GM12891 (cell line): Measurements from ENCODE around the gene SLC38A11.

ENCODE experiments used
- DNase-seq: peaks from one replicate; pipeline ENCODE4 v3.0.0; 2011; ENCODE audit warnings: low spot score; ENCODE audit not compliant: insufficient read length
- FAIRE-seq: peaks from 2 replicates; lab custom pipeline; 2011; peaks lifted over from hg19 to GRCh38; lab: Jason Lieb, UNC
- PAX5 ChIP-seq: IDR thresholded peaks from 2 replicates; pipeline ENCODE4 v1.6.1; 2011; ENCODE audit warnings: low read length, moderate library complexity, mild to moderate bottlenecking; ENCODE audit not compliant: insufficient read depth, severe bottlenecking
- POLR2A ChIP-seq: IDR thresholded peaks from 2 replicates; pipeline ENCODE4 v1.6.1; 2011; ENCODE audit warnings: low read depth, low read length, control low read depth
- POLR2AphosphoS5 ChIP-seq: IDR thresholded peaks from 2 replicates; pipeline ENCODE4 v1.6.1; 2011; ENCODE audit warnings: low read depth, low read length, control low read depth
- POU2F2 ChIP-seq: IDR thresholded peaks from 2 replicates; pipeline ENCODE4 v1.6.1; 2011; ENCODE audit warnings: low read depth, mild to moderate bottlenecking, control low read depth, low read length, moderate library complexity
- SPI1 ChIP-seq: IDR thresholded peaks from 2 replicates; pipeline ENCODE4 v1.6.1; 2011; ENCODE audit warnings: low read depth, low read length, control low read depth
- TAF1 ChIP-seq: IDR thresholded peaks from 2 replicates; pipeline ENCODE4 v1.6.1; 2011; ENCODE audit warnings: low read depth, low read length, control low read depth

The SLC38A11 gene

GRCh38 chr2:164937864-164938401 is 17.4 kb downstream of the SLC38A11 start:
- TF ChIP-seq POLR2AphosphoS5 (no peak), SPI1 (no peak), POLR2A (no peak), POU2F2 (no peak), PAX5 (no peak), TAF1 (no peak)
- DNase-seq (no peak), FAIRE-seq (no peak)

GRCh38 chr2:164935118-164936101 is 19.9 kb downstream of the SLC38A11 start:
- DNase-seq: no peak
- FAIRE-seq: no peak
- TF ChIP-seq POU2F2: no peak
- no peak for TF ChIP-seq POLR2A
- no peak for TF ChIP-seq POLR2AphosphoS5
- no peak for TF ChIP-seq PAX5
- TF ChIP-seq TAF1: no peak
- no peak for TF ChIP-seq SPI1

- no peak for FAIRE-seq
- TF ChIP-seq TAF1: no peak
- DNase-seq: no peak
Observed at GRCh38 chr2:164934401-164935117, 20.8 kb downstream of the SLC38A11 start.

- DNase-seq: no peak
- FAIRE-seq: no peak
- TF ChIP-seq POLR2A: no peak
- TF ChIP-seq TAF1: no peak
- no peak for TF ChIP-seq POU2F2
- TF ChIP-seq SPI1: no peak
- no peak for TF ChIP-seq POLR2AphosphoS5
- no peak for TF ChIP-seq PAX5
Observed at GRCh38 chr2:164933671-164934189, 21.6 kb downstream of the SLC38A11 start.

- TF ChIP-seq POLR2AphosphoS5 (no peak), SPI1 (no peak), TAF1 (no peak), PAX5 (no peak), POLR2A (no peak), POU2F2 (no peak)
- FAIRE-seq (no peak), DNase-seq (no peak)
Observed at GRCh38 chr2:164932377-164932776, 22.9 kb downstream of the SLC38A11 start.

- no peak for FAIRE-seq
- no peak for TF ChIP-seq POU2F2
- no peak for TF ChIP-seq POLR2A
- TF ChIP-seq TAF1: no peak
- no peak for TF ChIP-seq POLR2AphosphoS5
- no peak for TF ChIP-seq SPI1
- TF ChIP-seq PAX5: no peak
Observed at GRCh38 chr2:164928101-164928673, 27.1 kb downstream of the SLC38A11 start.

GRCh38 chr2:164922134-164922533 is 33.2 kb downstream of the SLC38A11 start:
- TF ChIP-seq POLR2AphosphoS5 (no peak), POU2F2 (no peak), TAF1 (no peak), SPI1 (no peak), POLR2A (no peak), PAX5 (no peak)
- FAIRE-seq (no peak), DNase-seq (no peak)

More at GRCh38 chr2:164928101-164928673, 27.1 kb downstream of the SLC38A11 start:
- DNase-seq: no peak

GRCh38 chr2:164920430-164920829 is 34.9 kb downstream of the SLC38A11 start:
- TF ChIP-seq POLR2A (no peak), TAF1 (no peak), PAX5 (no peak), SPI1 (no peak)
- DNase-seq: no peak
- no peak for FAIRE-seq

- DNase-seq (no peak), FAIRE-seq (no peak)
- TF ChIP-seq POU2F2 (no peak), PAX5 (no peak), SPI1 (no peak), TAF1 (no peak), POLR2A (no peak), POLR2AphosphoS5 (no peak)
Observed at GRCh38 chr2:164917296-164917903, 37.9 kb downstream of the SLC38A11 start.
